Skeletal muscle cell (primary cell): ENCODE measurements around the gene PPP1R1C.

Experiments
- DNase-seq: peaks from one replicate; pipeline ENCODE4 v3.0.0-alpha.2; 2010; ENCODE audit warnings: low read depth
- H3K4me3 ChIP-seq: 2 replicates; pipeline ENCODE4 v1.5.1; 2011; ENCODE audit warnings: low read depth, mild to moderate bottlenecking, control low read depth, low read length, moderate library complexity

The PPP1R1C gene

GRCh38 chr2:182081602-182082260 lies 96.1 kb downstream of the PPP1R1C start:
- DNase-seq, result no peak
- no peak overlapping the region for H3K4me3 ChIP-seq

GRCh38 chr2:182088681-182089320 lies 103.1 kb downstream of the PPP1R1C start:
- DNase-seq, result no peak
- no peak overlapping the region for H3K4me3 ChIP-seq

- H3K4me3 ChIP-seq, result no peak overlapping the region
- no peak for DNase-seq
Measured at GRCh38 chr2:182090486-182090885, 104.8 kb downstream of the PPP1R1C start.

GRCh38 chr2:182097571-182098164 lies 112.0 kb downstream of the PPP1R1C start:
- H3K4me3 ChIP-seq, result no peak overlapping the region
- DNase-seq, result no peak

GRCh38 chr2:182098648-182099047 lies 113.0 kb downstream of the PPP1R1C start:
- no peak overlapping the region for H3K4me3 ChIP-seq
- no peak for DNase-seq

- no peak overlapping the region for H3K4me3 ChIP-seq
- DNase-seq, result no peak
Measured at GRCh38 chr2:182101263-182101662, 115.6 kb downstream of the PPP1R1C start.

- H3K4me3 ChIP-seq, result no peak overlapping the region
- DNase-seq, result no peak
Measured at GRCh38 chr2:182103526-182103925, 117.9 kb downstream of the PPP1R1C start.

- H3K4me3 ChIP-seq, result no peak overlapping the region
- no peak for DNase-seq
Measured at GRCh38 chr2:182110347-182110746, 124.7 kb downstream of the PPP1R1C start.

- H3K4me3 ChIP-seq, result no peak overlapping the region
- DNase-seq, result no peak
Measured at GRCh38 chr2:182113334-182113733, 127.7 kb downstream of the PPP1R1C start.

- no peak for DNase-seq
- no peak overlapping the region for H3K4me3 ChIP-seq
Measured at GRCh38 chr2:182115258-182115657, 129.6 kb downstream of the PPP1R1C start.

GRCh38 chr2:182116774-182117173 lies 131.1 kb downstream of the PPP1R1C start:
- H3K4me3 ChIP-seq, result no peak overlapping the region
- no peak for DNase-seq

- DNase-seq, result no peak
- H3K4me3 ChIP-seq, result no peak overlapping the region
Measured at GRCh38 chr2:182117196-182117595, 131.5 kb downstream of the PPP1R1C start.

- H3K4me3 ChIP-seq, result no peak overlapping the region
Measured at GRCh38 chr2:182128821-182129707, 143.4 kb downstream of the PPP1R1C start.

GRCh38 chr2:182132605-182133004 lies 147.0 kb downstream of the PPP1R1C start:
- no peak for DNase-seq
- no peak overlapping the region for H3K4me3 ChIP-seq

More at GRCh38 chr2:182128821-182129707, 143.4 kb downstream of the PPP1R1C start:
- DNase-seq, result no peak

- no peak overlapping the region for H3K4me3 ChIP-seq
- DNase-seq, result no peak
Measured at GRCh38 chr2:182133195-182133891, 147.7 kb downstream of the PPP1R1C start.

GRCh38 chr2:182134201-182134600 lies 148.5 kb downstream of the PPP1R1C start:
- H3K4me3 ChIP-seq, result no peak overlapping the region
- no peak for DNase-seq

- no peak for DNase-seq
- H3K4me3 ChIP-seq, result no peak overlapping the region
Measured at GRCh38 chr2:182142062-182142461, 156.4 kb downstream of the PPP1R1C start.

- no peak for DNase-seq
- H3K4me3 ChIP-seq, result no peak overlapping the region
Measured at GRCh38 chr2:182144041-182144775, 158.6 kb downstream of the PPP1R1C start.

- DNase-seq, result no peak
- no peak overlapping the region for H3K4me3 ChIP-seq
Measured at GRCh38 chr2:182144776-182145165, 159.1 kb downstream of the PPP1R1C start.
